HepG2 (cell line): ENCODE data around the gene SETD7. TPM values are rescaled to one million over a fixed set of nuclear protein-coding genes. Genes with fewer than 3 reads are reported as not detected.
A peak's percentile ranks its signal among the peaks of the same experiment; 100 is the strongest.

Source experiments
- ARNT2 ChIP-seq: sonication (generic); formaldehyde crosslinking; IDR thresholded peaks from 2 replicates; pipeline ENCODE4 v1.8.0; 2022; ENCODE audit warnings: mild to moderate bottlenecking, low read depth, missing genetic modification reagents, moderate library complexity
- GLI4 ChIP-seq: sonication (generic); formaldehyde crosslinking; IDR thresholded peaks from 2 replicates; pipeline ENCODE4 v1.5.1; 2020; ENCODE audit warnings: missing genetic modification reagents, mild to moderate bottlenecking, moderate library complexity, borderline replicate concordance
- KLF16 ChIP-seq, 2 experiments: sonication (generic) in 1 of 2; formaldehyde crosslinking in 1 of 2; IDR thresholded peaks; 2 replicates each; pipeline versions ENCODE4 v1.6.1 to v1.8.0; 2016 to 2023; ENCODE audit warnings: missing genetic modification reagents in 2 of 2, missing compliant biosample characterization in 1 of 2
- NFIC ChIP-seq: IDR thresholded peaks from 2 replicates; pipeline ENCODE4 v1.6.1; 2012; ENCODE audit warnings: mild to moderate bottlenecking, low read length, inconsistent platforms
- NFKBIZ ChIP-seq: IDR thresholded peaks from 2 replicates; pipeline ENCODE4 v1.6.1; 2018; ENCODE audit warnings: missing genetic modification reagents, missing compliant biosample characterization
- PLSCR1 ChIP-seq: sonication (generic); formaldehyde crosslinking; IDR thresholded peaks from 2 replicates; pipeline ENCODE4 v1.5.0; 2020; ENCODE audit warnings: missing genetic modification reagents, mild to moderate bottlenecking, borderline replicate concordance
- RAD21 ChIP-seq: fragments of 450-650 bp; formaldehyde crosslinking; IDR thresholded peaks from 2 replicates; pipeline ENCODE4 v1.5.0; 2020; ENCODE audit warnings: mild to moderate bottlenecking
- RNF2 ChIP-seq: fragments of 450-650 bp; conservative IDR thresholded peaks from 2 replicates; pipeline ENCODE4 v1.6.1; 2016; ENCODE audit warnings: low read depth
- SAP130 ChIP-seq: IDR thresholded peaks from 2 replicates; pipeline ENCODE4 v1.6.1; 2016; ENCODE audit warnings: low read depth
- TOPORS ChIP-seq: sonication (generic); formaldehyde crosslinking; IDR thresholded peaks from 2 replicates; pipeline ENCODE4 v1.8.0; 2023; ENCODE audit warnings: mild to moderate bottlenecking, missing genetic modification reagents
- ZBTB38 ChIP-seq: sonication (generic); formaldehyde crosslinking; IDR thresholded peaks from 2 replicates; pipeline ENCODE4 v1.5.1; 2020; ENCODE audit warnings: mild to moderate bottlenecking, missing genetic modification reagents
- ZFP36 ChIP-seq: fragments of 150-350 bp; IDR thresholded peaks from 2 replicates; pipeline ENCODE4 v1.6.1; 2018; ENCODE audit warnings: borderline replicate concordance, low read length, low read depth; ENCODE audit not compliant: partially characterized antibody
- ZFP36L1 ChIP-seq: sonication (generic); formaldehyde crosslinking; IDR thresholded peaks from 2 replicates; pipeline ENCODE4 v1.8.0; 2022; ENCODE audit warnings: mild to moderate bottlenecking, missing genetic modification reagents, moderate library complexity
- ZFP36L2 ChIP-seq: sonication (generic); formaldehyde crosslinking; IDR thresholded peaks from 2 replicates; pipeline ENCODE4 v1.4.0; 2020; ENCODE audit warnings: missing genetic modification reagents
- ZNF142 ChIP-seq: sonication (generic); formaldehyde crosslinking; IDR thresholded peaks from 2 replicates; pipeline ENCODE4 v1.4.0; 2020; ENCODE audit warnings: missing genetic modification reagents
- ZNF230 ChIP-seq: sonication (generic); formaldehyde crosslinking; IDR thresholded peaks from 2 replicates; pipeline ENCODE4 v1.4.0; 2020; ENCODE audit warnings: mild to moderate bottlenecking, missing genetic modification reagents
- ZNF558 ChIP-seq: sonication (generic); formaldehyde crosslinking; IDR thresholded peaks from 2 replicates; pipeline ENCODE4 v1.9.0; 2022; ENCODE audit warnings: mild to moderate bottlenecking, missing genetic modification reagents, borderline replicate concordance
- ZNF703 ChIP-seq: sonication (generic); formaldehyde crosslinking; IDR thresholded peaks from 2 replicates; pipeline ENCODE4 v1.5.1; 2020; ENCODE audit warnings: missing genetic modification reagents, mild to moderate bottlenecking, moderate library complexity, borderline replicate concordance
- ZNF713 ChIP-seq: sonication (generic); formaldehyde crosslinking; IDR thresholded peaks from 2 replicates; pipeline ENCODE4 v1.4.0; 2020; ENCODE audit warnings: mild to moderate bottlenecking, missing genetic modification reagents
- ZNF839 ChIP-seq: sonication (generic); formaldehyde crosslinking; IDR thresholded peaks from 2 replicates; pipeline ENCODE4 v1.4.0; 2020; ENCODE audit warnings: missing genetic modification reagents, mild to moderate bottlenecking, borderline replicate concordance
- polyA plus RNA-seq, 8 experiments: library from polyadenylated mRNA; depleted of rRNA in 3 of 8; stranded (reverse) in 7 of 8; unstranded in 1 of 8; fragments of >200 nt; fragmentation: Illumina TruSeq in 4 of 8; extraction: Trizol in 4 of 8; gene quantifications; 2 replicates each; pipeline versions ENCODE4 v1.2.1 to v1.2.3, GENCODE V29; 2011 to 2016; ENCODE audit warnings: low read depth in 4 of 8, missing spikeins in 1 of 8, mixed read lengths in 1 of 8; ENCODE audit not compliant: insufficient read depth in 1 of 8
- total RNA-seq, 5 experiments: library from RNA; depleted of rRNA; stranded (reverse); fragments of >200 nt; fragmentation: Illumina TruSeq; extraction: Trizol; gene quantifications; 2 replicates each; pipeline ENCODE4 v1.2.3, GENCODE V29; 2016; ENCODE audit warnings: low read depth in 1 of 5
- TF ChIP-seq, protein P1 (sequence below): sonication (generic); formaldehyde crosslinking; IDR thresholded peaks from 2 replicates; pipeline ENCODE4 v1.4.0; 2020; ENCODE audit warnings: missing genetic modification reagents, borderline replicate concordance
- TF ChIP-seq, protein P2 (sequence below): sonication (generic); formaldehyde crosslinking; IDR thresholded peaks from 2 replicates; pipeline ENCODE4 v1.8.1; 2023; ENCODE audit warnings: mild to moderate bottlenecking, moderate library complexity, missing genetic modification reagents

Gene SETD7
- total and polyA plus RNA-seq, 2 of the 13 experiments (the other 11 are each of a cell fraction or from before 2014, with no cell fraction given), result 0.08 to 0.22 TPM

DNA sequence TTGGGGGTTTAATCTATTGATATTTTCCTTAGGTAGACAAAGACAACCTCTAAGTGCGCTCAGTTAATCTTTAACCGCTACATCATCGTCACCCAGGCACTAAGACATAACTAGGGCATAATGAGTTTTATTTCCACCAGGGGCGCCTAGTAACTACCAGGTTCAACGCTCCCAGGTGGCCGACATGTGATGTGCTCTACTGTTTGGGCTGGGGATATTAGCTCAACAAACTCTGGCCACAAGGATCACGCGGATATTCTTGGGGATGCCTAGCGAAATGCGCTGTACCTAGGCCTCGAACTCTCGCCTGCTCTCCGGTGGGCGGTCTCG, 103.0 kb downstream of the SETD7 start (continued):
- TF ChIP-seq ZFP36L2 (CRISPR knock-in tag) (no peak), PLSCR1 (CRISPR knock-in tag) (no peak), RNF2 (0 out of 2 replicates have a peak, but pooled peaks have one; percentile 63), ZNF703 (no peak), SAP130 (no peak; the same call in 1 of the 2 replicates), RAD21 (CRISPR knock-in tag) (0 out of 2 replicates have a peak, but pooled peaks have one; percentile 1), KLF16 (CRISPR knock-in tag; IDR thresholded peaks at IDR 0.05) (no peak), ZNF230 (CRISPR knock-in tag) (no peak; the same call in 1 of the 2 replicates), ZNF713 (CRISPR knock-in tag) (0 out of 2 replicates have a peak, but pooled peaks have one; percentile 9), NFIC (no peak), GLI4 (CRISPR knock-in tag) (no peak), ZBTB38 (CRISPR knock-in tag) (no peak), ZNF839 (CRISPR knock-in tag) (no peak), NFKBIZ (CRISPR knock-in tag) (no peak), ZFP36L1 (CRISPR knock-in tag) (peak; percentile 41; the same call in 1 of the 2 replicates), ZFP36 (no peak), ARNT2 (no peak), TOPORS (CRISPR knock-in tag) (no peak), ZNF558 (no peak), ZNF142 (CRISPR knock-in tag) (no peak)
- TF ChIP-seq, protein P1, sequence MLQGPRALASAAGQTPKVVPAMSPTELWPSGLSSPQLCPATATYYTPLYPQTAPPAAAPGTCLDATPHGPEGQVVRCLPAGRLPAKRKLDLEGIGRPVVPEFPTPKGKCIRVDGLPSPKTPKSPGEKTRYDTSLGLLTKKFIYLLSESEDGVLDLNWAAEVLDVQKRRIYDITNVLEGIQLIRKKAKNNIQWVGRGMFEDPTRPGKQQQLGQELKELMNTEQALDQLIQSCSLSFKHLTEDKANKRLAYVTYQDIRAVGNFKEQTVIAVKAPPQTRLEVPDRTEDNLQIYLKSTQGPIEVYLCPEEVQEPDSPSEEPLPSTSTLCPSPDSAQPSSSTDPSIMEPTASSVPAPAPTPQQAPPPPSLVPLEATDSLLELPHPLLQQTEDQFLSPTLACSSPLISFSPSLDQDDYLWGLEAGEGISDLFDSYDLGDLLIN (CRISPR knock-in tag), result no peak
- TF ChIP-seq, protein P2, sequence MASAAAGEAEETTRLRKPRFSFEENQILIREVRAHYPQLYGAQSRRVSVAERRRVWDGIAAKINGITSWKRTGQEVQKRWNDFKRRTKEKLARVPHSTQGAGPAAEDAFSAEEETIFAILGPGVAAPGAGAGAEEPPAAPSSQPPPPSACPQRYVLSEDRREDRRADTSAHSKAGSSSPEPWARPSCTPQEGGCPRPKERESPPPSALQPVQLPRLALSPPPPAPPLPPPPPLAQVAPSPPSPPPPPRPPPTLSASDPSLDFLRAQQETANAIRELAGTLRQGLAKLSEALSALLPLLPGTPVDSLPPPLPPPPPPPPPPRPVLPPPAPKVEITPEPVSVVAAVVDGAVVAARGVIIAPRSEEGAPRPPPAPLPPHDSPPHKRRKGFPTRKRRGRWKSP (CRISPR knock-in tag), result peak; percentile 23; the same call in 1 of the 2 replicates
